ENCODE measurements around the gene TSC22D2. TPM values are rescaled to one million over a fixed set of nuclear protein-coding genes. Genes with fewer than 3 reads are reported as not detected.

The TSC22D2 gene
- total and polyA plus RNA-seq, 10 of the 15 experiments (the other 5 are each of a cell fraction or from before 2014, with no cell fraction given) = 7.4 to 19.4 (median 10.9) TPM

- POLR2A ChIA-PET = no interaction called here
- SMC1A ChIA-PET (ENCODE audit: uncharacterized antibody, unreplicated experiment) = interaction anchor here (1.1 to 1.7 kb wide), 4 partner anchors 14 to 30 kb away, joined by 4 to 5 read pairs (median 4); no protein-coding TSS in a partner anchor
- Histone ChIP-seq H2AFZ (ENCODE audit: control insufficient read depth, low read depth, low read length) (no peak overlapping the region), H3K9me3 (replicated peaks; ENCODE audit: control insufficient read depth, insufficient read depth, low read length) (no peaks in the 10 kb centered on the region), H3K27ac (ENCODE audit: control insufficient read depth, insufficient read depth) (no peak overlapping the region), H3K36me3 (ENCODE audit: control insufficient read depth in 2 of 2, insufficient read depth in 2 of 2, low read length in 1 of 2) (no peaks in the 10 kb centered on the region), H3K4me2 (ENCODE audit: control insufficient read depth, insufficient read depth) (no peak overlapping the region), H4K20me1 (ENCODE audit: control insufficient read depth, insufficient read depth) (no peaks in the 10 kb centered on the region), H3K79me2 (ENCODE audit: control insufficient read depth, insufficient read depth, low read length) (no peaks in the 10 kb centered on the region), H3K4me1 (ENCODE audit: control insufficient read depth, insufficient read depth, low read length) (0 out of 2 replicates have a peak, but pooled peaks cover under 1% of the 10 kb centered on the region), H3K27me3 (replicated peaks in 1 of 2; ENCODE audit: control insufficient read depth in 2 of 2, insufficient read depth in 2 of 2, low read length in 1 of 2) (no peaks in the 10 kb centered on the region), H3K4me3 (no peak overlapping the region), H3K9ac (ENCODE audit: control insufficient read depth, insufficient read depth, low read length) (no peak overlapping the region)
- RAD21 ChIA-PET (ENCODE audit: unreplicated experiment) = no interaction called here
- intact Hi-C loops (cut with micrococcal nuclease; ENCODE audit: unreplicated experiment) = no loop called here
- WGBS (ENCODE audit: insufficient coverage, insufficient replicate concordance, low lambda C conversion rate, missing lambda C conversion rate) = 94% methylated on average over 1 of the region's 1 CpG
- no peak for FAIRE-seq
- BruUV-seq (replicated peaks) = no TSS peak
- 0 out of 3 replicates have a peak, but pooled peaks have one; percentile 17 for ATAC-seq
- in situ Hi-C loops (cut with MboI) = no loop called here
- DNase-seq (ENCODE audit: low read depth, low spot score) = no peak
- no peak for TF ChIP-seq CEBPB (IDR thresholded peaks at IDR 0.05; ENCODE audit: borderline replicate concordance in 1 of 2, low read depth in 2 of 2, low read length in 2 of 2)
- TF ChIP-seq ATF7 (IDR thresholded peaks at IDR 0.05; ENCODE audit: low read depth) = no peak
- no peak for TF ChIP-seq POLR2A (IDR thresholded peaks at IDR 0.05; ENCODE audit: low read depth, low read length)
- CTCF ChIA-PET = interaction anchor here (0.6 to 1.0 kb wide), 2 partner anchors 25 to 53 kb away, joined by 3 read pairs; no protein-coding TSS in a partner anchor
Measured at GRCh38 chr3:150377601-150378300, 30.3 kb upstream of the TSC22D2 start.

GRCh38 chr3:150378301-150378748, 29.8 kb upstream of the TSC22D2 start:
- Histone ChIP-seq H3K9ac (ENCODE audit: control insufficient read depth, insufficient read depth, low read length) (no peak overlapping the region), H3K27me3 (replicated peaks in 1 of 2; ENCODE audit: control insufficient read depth in 2 of 2, insufficient read depth in 2 of 2, low read length in 1 of 2) (no peaks in the 10 kb centered on the region), H3K4me2 (ENCODE audit: control insufficient read depth, insufficient read depth) (no peak overlapping the region), H3K27ac (ENCODE audit: control insufficient read depth, insufficient read depth) (no peak overlapping the region), H3K4me3 (no peak overlapping the region), H3K9me3 (replicated peaks; ENCODE audit: control insufficient read depth, insufficient read depth, low read length) (no peaks in the 10 kb centered on the region), H3K36me3 (ENCODE audit: control insufficient read depth in 2 of 2, insufficient read depth in 2 of 2, low read length in 1 of 2) (no peaks in the 10 kb centered on the region), H4K20me1 (ENCODE audit: control insufficient read depth, insufficient read depth) (no peaks in the 10 kb centered on the region), H3K4me1 (ENCODE audit: control insufficient read depth, insufficient read depth, low read length) (no peaks in the 10 kb centered on the region; the same call in 1 of the 2 replicates), H3K79me2 (ENCODE audit: control insufficient read depth, insufficient read depth, low read length) (no peaks in the 10 kb centered on the region), H2AFZ (ENCODE audit: control insufficient read depth, low read depth, low read length) (no peak overlapping the region)
- POLR2A ChIA-PET = no interaction called here
- SMC1A ChIA-PET (ENCODE audit: uncharacterized antibody, unreplicated experiment) = no interaction called here
- no peak for TF ChIP-seq SMAD5 (IDR thresholded peaks at IDR 0.05; ENCODE audit: low read depth)
- TF ChIP-seq SIN3A (IDR thresholded peaks at IDR 0.05; ENCODE audit: low read depth, low read length) = no peak
- no peak for TF ChIP-seq PML (IDR thresholded peaks at IDR 0.05; ENCODE audit: low read length)
- no peak for TF ChIP-seq HCFC1 (IDR thresholded peaks at IDR 0.05; ENCODE audit: low read length)
- TF ChIP-seq ETV6 (conservative IDR thresholded peaks at IDR 0.05 in 1 of 2, IDR thresholded peaks at IDR 0.05 in 1 of 2; ENCODE audit: borderline replicate concordance in 1 of 2, low read depth in 1 of 2) = no peak
- no peak for TF ChIP-seq CREB1 (IDR thresholded peaks at IDR 0.05; ENCODE audit: low read depth)
- TF ChIP-seq JUNB (IDR thresholded peaks at IDR 0.05) = no peak
- TF ChIP-seq ELK1 (IDR thresholded peaks at IDR 0.05; ENCODE audit: low read depth, low read length) = no peak
- DNase-seq (ENCODE audit: low read depth, low spot score) (no peak), ATAC-seq (no peak), FAIRE-seq (no peak)
- WGBS (ENCODE audit: insufficient coverage, insufficient replicate concordance, low lambda C conversion rate, missing lambda C conversion rate) = 91% methylated on average over 6 of the region's 6 CpGs
- in situ Hi-C loops (cut with MboI) (no loop called here), intact Hi-C loops (cut with micrococcal nuclease; ENCODE audit: unreplicated experiment) (no loop called here)
- no TSS peak for BruUV-seq (replicated peaks)
- RAD21 ChIA-PET (ENCODE audit: unreplicated experiment) = no interaction called here
- CTCF ChIA-PET = interaction anchor here (1.0 kb wide), 1 partner anchor 52 kb away, joined by 3 read pairs; no protein-coding TSS in a partner anchor

Measured in GM12878 (cell line).